Neuronal stem cell (in vitro differentiated cells): ENCODE results near the gene ORC5.

ENCODE experiments used
- DNase-seq: peaks from one replicate; pipeline ENCODE4 v3.0.0-alpha.2; 2013; ENCODE audit warnings: low spot score
- H2AFZ ChIP-seq: one replicate; pipeline ENCODE4 v1.6.1; 2013; ENCODE audit warnings: mild to moderate bottlenecking, low read length, inconsistent platforms
- H2AK5ac ChIP-seq: 2 replicates; pipeline ENCODE4 v1.6.1; 2013; ENCODE audit warnings: low read depth, mild to moderate bottlenecking, inconsistent platforms, low read length, moderate library complexity, mixed read lengths
- H2BK120ac ChIP-seq: 2 replicates; pipeline ENCODE4 v1.6.1; 2013; ENCODE audit warnings: low read depth, mild to moderate bottlenecking, inconsistent platforms, low read length, moderate library complexity, mixed read lengths
- H2BK12ac ChIP-seq: one replicate; pipeline ENCODE4 v1.6.1; 2013; ENCODE audit warnings: low read length, inconsistent platforms
- H2BK15ac ChIP-seq: 2 replicates; pipeline ENCODE4 v1.6.1; 2013; ENCODE audit warnings: mild to moderate bottlenecking, low read length, inconsistent platforms, mixed read lengths
- H2BK5ac ChIP-seq: one replicate; pipeline ENCODE4 v1.6.1; 2013; ENCODE audit warnings: inconsistent platforms, mild to moderate bottlenecking, low read length, moderate library complexity
- H3K14ac ChIP-seq: one replicate; pipeline ENCODE4 v1.6.1; 2013; ENCODE audit warnings: low read length, inconsistent platforms
- H3K18ac ChIP-seq: 2 replicates; pipeline ENCODE4 v1.6.1; 2013; ENCODE audit warnings: low read length, inconsistent platforms
- H3K23ac ChIP-seq: 2 replicates; pipeline ENCODE4 v1.6.1; 2013; ENCODE audit warnings: low read depth, mild to moderate bottlenecking, mixed read lengths, low read length, inconsistent platforms; ENCODE audit not compliant: poor library complexity
- H3K27ac ChIP-seq: replicated peaks from 3 replicates; pipeline ENCODE4 v1.5.1; 2013; ENCODE audit warnings: low read length, inconsistent platforms
- H3K27me3 ChIP-seq, 3 experiments: 2 replicates each; pipeline ENCODE4 v1.6.1; 2013; ENCODE audit warnings: low read length in 3 of 3, mild to moderate bottlenecking in 2 of 3, inconsistent platforms in 1 of 3, low read depth in 1 of 3, mixed read lengths in 1 of 3, moderate library complexity in 1 of 3; ENCODE audit not compliant: control insufficient read depth in 3 of 3, insufficient read depth in 3 of 3
- H3K36me3 ChIP-seq, 2 donors: replicated peaks in 1 of 2; 2 replicates each; pipeline ENCODE4 v1.6.1; 2013; ENCODE audit warnings: low read length in 2 of 2; ENCODE audit not compliant: control insufficient read depth in 2 of 2, insufficient read depth in 2 of 2
- H3K4ac ChIP-seq: 2 replicates; pipeline ENCODE4 v1.6.1; 2013; ENCODE audit warnings: inconsistent platforms, mild to moderate bottlenecking, low read length, moderate library complexity
- H3K4me1 ChIP-seq, 2 donors: 1 replicate in 1 of 2; 2 replicates in 1 of 2; pipeline ENCODE4 v1.6.1; 2013; ENCODE audit warnings: low read length in 2 of 2, low read depth in 1 of 2; ENCODE audit not compliant: control insufficient read depth in 2 of 2, insufficient read depth in 1 of 2
- H3K4me2 ChIP-seq: one replicate; pipeline ENCODE4 v1.6.1; 2013; ENCODE audit warnings: mild to moderate bottlenecking, low read length, inconsistent platforms; ENCODE audit not compliant: insufficient read depth, poor library complexity, severe bottlenecking
- H3K4me3 ChIP-seq, 2 donors: 2 replicates each; pipeline ENCODE4 v1.5.1; 2013; ENCODE audit warnings: low read length in 2 of 2, mild to moderate bottlenecking in 2 of 2, inconsistent platforms in 1 of 2, moderate library complexity in 1 of 2
- H3K79me1 ChIP-seq: one replicate; pipeline ENCODE4 v1.6.1; 2013; ENCODE audit warnings: low read depth, mild to moderate bottlenecking, inconsistent platforms, low read length, moderate library complexity
- H3K9ac ChIP-seq: one replicate; pipeline ENCODE4 v1.6.1; 2013; ENCODE audit warnings: mild to moderate bottlenecking, low read depth, low read length, inconsistent platforms; ENCODE audit not compliant: poor library complexity
- H3K9me3 ChIP-seq, 2 donors: replicated peaks in 1 of 2; 2 replicates each; pipeline versions ENCODE3 to v1.6.1; 2013; ENCODE audit warnings: low read length in 2 of 2, mild to moderate bottlenecking in 2 of 2, inconsistent platforms in 1 of 2, low read depth in 1 of 2, mixed read lengths in 1 of 2, moderate library complexity in 1 of 2; ENCODE audit not compliant: control insufficient read depth in 2 of 2, insufficient read depth in 1 of 2
- H4K8ac ChIP-seq: one replicate; pipeline ENCODE4 v1.6.1; 2013; ENCODE audit warnings: low read depth, mild to moderate bottlenecking, inconsistent platforms, low read length, moderate library complexity
- H4K91ac ChIP-seq: one replicate; pipeline ENCODE4 v1.6.1; 2013; ENCODE audit warnings: low read length, low read depth, mild to moderate bottlenecking, inconsistent platforms; ENCODE audit not compliant: poor library complexity
- WGBS, 2 donors: extraction: QIAGEN DNeasy Blood & Tissue Kit; methylation state at CpG; one replicate each; pipeline ENCODE4 v1.1.7; 2013; ENCODE audit warnings: missing lambda C conversion rate in 2 of 2, mixed read lengths in 1 of 2; ENCODE audit not compliant: insufficient read length in 2 of 2, insufficient replicate concordance in 1 of 2; ENCODE audit errors: extremely low coverage in 2 of 2; 5-methylcytosine and 5-hydroxymethylcytosine counted together

ORC5 gene

DNA sequence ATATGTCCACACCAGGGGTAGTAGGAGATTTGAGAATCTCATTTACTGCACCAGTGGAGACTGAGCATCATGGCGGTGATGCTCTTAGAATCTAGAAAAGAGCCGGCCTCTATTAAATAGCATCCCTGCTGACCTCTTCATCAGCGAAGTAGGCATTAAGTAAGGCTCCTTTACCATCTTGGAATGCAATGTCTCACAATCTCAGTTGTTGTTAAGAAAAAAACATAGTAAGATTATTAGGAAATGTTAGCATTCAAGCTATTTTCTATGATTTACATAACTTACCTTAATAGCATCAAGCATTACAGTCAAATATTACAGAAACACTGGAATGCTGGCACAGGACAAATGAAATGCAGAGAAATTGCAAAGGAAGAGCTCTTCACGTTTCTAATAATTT is 54.5 kb downstream of the ORC5 start:
- no peak overlapping the region for H3K27ac ChIP-seq
- no peak overlapping the region for H3K14ac ChIP-seq
- no peaks in the 10 kb centered on the region for H3K27me3 ChIP-seq
- no peak overlapping the region for H2BK5ac ChIP-seq
- whole genome bisulfite sequencing, 2 donors, result no CpG with 5 or more reads among the region's 4 CpGs
- no peak for DNase-seq
- no peak overlapping the region for H3K23ac ChIP-seq
- H3K9me3 ChIP-seq, result no peaks in the 10 kb centered on the region
- H2AFZ ChIP-seq, result no peak overlapping the region
- no peaks in the 10 kb centered on the region for H3K79me1 ChIP-seq
- H3K36me3 ChIP-seq, result peaks cover 0 to 29% of the 10 kb centered on the region in 2 donors
- H4K8ac ChIP-seq, result no peak overlapping the region
- H2BK120ac ChIP-seq, result no peak overlapping the region
- H3K4me3 ChIP-seq, result no peak overlapping the region
- no peak overlapping the region for H2BK15ac ChIP-seq
- H3K18ac ChIP-seq, result no peak overlapping the region
- H4K91ac ChIP-seq, result no peak overlapping the region
- no peak overlapping the region for H3K4ac ChIP-seq
- H3K9ac ChIP-seq, result no peak overlapping the region
- H2AK5ac ChIP-seq, result no peak overlapping the region
- H3K4me1 ChIP-seq, result no peaks in the 10 kb centered on the region
- no peak overlapping the region for H3K4me2 ChIP-seq
- H2BK12ac ChIP-seq, result no peak overlapping the region

GRCh38 chr7:104152468-104152867 is 55.3 kb downstream of the ORC5 start:
- Histone ChIP-seq H3K9ac (no peak overlapping the region), H2BK15ac (no peak overlapping the region), H3K18ac (no peak overlapping the region), H3K36me3 (peaks cover 0 to 26% of the 10 kb centered on the region in 2 donors), H3K27ac (no peak overlapping the region), H3K4me3 (no peak overlapping the region), H2BK5ac (no peak overlapping the region), H2BK120ac (no peak overlapping the region), H4K91ac (no peak overlapping the region), H3K27me3 (no peaks in the 10 kb centered on the region), H3K9me3 (no peaks in the 10 kb centered on the region), H2BK12ac (no peak overlapping the region), H3K4ac (no peak overlapping the region), H3K79me1 (no peaks in the 10 kb centered on the region), H2AFZ (no peak overlapping the region), H2AK5ac (no peak overlapping the region), H3K4me1 (no peaks in the 10 kb centered on the region), H3K14ac (no peak overlapping the region), H4K8ac (no peak overlapping the region), H3K4me2 (no peak overlapping the region), H3K23ac (no peak overlapping the region)
- WGBS, 2 donors, result 100% methylated on average over 1 of the region's 1 CpG; no CpG with 5 or more reads in 1 of the 2 donors
- DNase-seq, result no peak

DNA sequence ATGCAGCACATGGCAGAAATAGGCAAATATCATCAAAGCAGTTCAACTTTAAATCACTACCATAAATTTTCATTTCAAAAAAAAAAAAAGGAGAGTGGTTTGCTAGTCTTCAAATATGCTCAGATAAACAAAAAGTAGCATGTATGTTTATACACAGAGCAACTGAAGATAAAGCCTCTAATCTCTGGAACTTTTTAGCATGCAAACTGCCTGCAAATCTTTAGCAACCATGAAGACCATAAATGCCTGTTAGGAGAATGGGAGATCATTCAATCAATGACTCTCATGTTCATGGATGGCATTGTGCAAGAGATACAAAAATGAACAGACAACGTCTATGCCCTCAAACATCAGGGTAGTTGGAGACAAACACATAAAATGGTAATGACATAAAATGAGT is 57.3 kb downstream of the ORC5 start:
- Histone ChIP-seq H3K18ac (no peak overlapping the region), H3K14ac (no peak overlapping the region), H2BK5ac (no peak overlapping the region), H3K4me3 (no peak overlapping the region), H4K91ac (no peak overlapping the region), H3K27ac (no peak overlapping the region), H4K8ac (no peak overlapping the region), H3K9ac (no peak overlapping the region), H3K4ac (no peak overlapping the region), H2AFZ (no peak overlapping the region), H3K79me1 (no peaks in the 10 kb centered on the region), H2BK12ac (no peak overlapping the region), H2BK120ac (no peak overlapping the region), H3K27me3 (no peaks in the 10 kb centered on the region), H3K4me2 (no peak overlapping the region), H3K23ac (no peak overlapping the region), H3K9me3 (peaks cover 0 to 8% of the 10 kb centered on the region in 2 donors), H3K4me1 (no peaks in the 10 kb centered on the region), H3K36me3 (peaks cover 0 to 33% of the 10 kb centered on the region in 2 donors), H2AK5ac (no peak overlapping the region), H2BK15ac (no peak overlapping the region)
- WGBS, 2 donors, result no CpG with 5 or more reads among the region's 1 CpG
- no peak for DNase-seq

GRCh38 chr7:104149822-104150221 is 58.0 kb downstream of the ORC5 start:
- Histone ChIP-seq H3K14ac (no peak overlapping the region), H2BK5ac (no peak overlapping the region), H2BK120ac (no peak overlapping the region), H3K4ac (no peak overlapping the region), H3K23ac (no peak overlapping the region), H3K4me2 (no peak overlapping the region), H3K27ac (no peak overlapping the region), H4K8ac (no peak overlapping the region), H3K9ac (no peak overlapping the region), H3K36me3 (peaks cover under 1 to 35% of the 10 kb centered on the region in 2 donors), H3K18ac (no peak overlapping the region), H3K27me3 (no peaks in the 10 kb centered on the region), H3K79me1 (no peaks in the 10 kb centered on the region), H3K4me1 (no peaks in the 10 kb centered on the region), H2BK12ac (no peak overlapping the region), H2AFZ (no peak overlapping the region), H2BK15ac (no peak overlapping the region), H4K91ac (no peak overlapping the region), H3K9me3 (peaks cover 0 to 8% of the 10 kb centered on the region in 2 donors), H3K4me3 (no peak overlapping the region), H2AK5ac (no peak overlapping the region)
- no CpG with 5 or more reads among the region's 2 CpGs for WGBS, 2 donors
- DNase-seq, result no peak
